Thyroid gland (tissue), 4 donors: ENCODE measurements around the gene PIGZ.

Experiments
- POLR2A ChIP-seq, 2 donors: fragments of 450-650 bp; IDR thresholded peaks; one replicate each; pipeline ENCODE4 v1.6.1; 2017; ENCODE audit warnings: antibody characterized with exemption in 2 of 2, mild to moderate bottlenecking in 2 of 2, moderate library complexity in 1 of 2
- TF ChIP-seq, protein P1 (sequence below), 6 experiments: fragments of 200-600 bp in 3 of 6; fragments of 450-650 bp in 3 of 6; sonication (generic) in 3 of 6; IDR thresholded peaks; one replicate each; pipeline ENCODE4 v1.5.1; 2016 to 2019; ENCODE audit warnings: antibody characterized with exemption in 6 of 6, mild to moderate bottlenecking in 2 of 6, inconsistent platforms in 1 of 6, moderate library complexity in 1 of 6

DNA sequence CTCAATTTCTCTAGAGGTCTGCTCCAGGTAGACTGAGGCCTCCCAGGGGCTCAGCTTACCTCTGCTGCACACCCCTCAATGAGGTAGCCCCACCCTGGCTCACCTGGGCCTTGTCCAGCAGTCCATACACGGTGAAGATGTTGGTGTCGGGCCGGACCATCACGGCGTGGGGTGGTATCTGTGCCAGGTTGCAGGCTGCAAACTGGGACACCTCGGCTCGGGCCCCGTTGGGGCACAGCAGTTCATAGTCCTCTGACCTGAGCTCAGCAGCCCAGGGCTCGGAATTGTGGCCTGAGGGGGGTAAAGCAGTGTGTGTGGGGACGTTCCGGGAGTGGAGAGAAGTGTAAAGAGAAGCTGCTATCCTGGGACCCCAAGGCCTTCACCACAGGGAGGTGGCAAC lies 37.8 kb upstream of the PIGZ start:
- TF ChIP-seq, protein P1, sequence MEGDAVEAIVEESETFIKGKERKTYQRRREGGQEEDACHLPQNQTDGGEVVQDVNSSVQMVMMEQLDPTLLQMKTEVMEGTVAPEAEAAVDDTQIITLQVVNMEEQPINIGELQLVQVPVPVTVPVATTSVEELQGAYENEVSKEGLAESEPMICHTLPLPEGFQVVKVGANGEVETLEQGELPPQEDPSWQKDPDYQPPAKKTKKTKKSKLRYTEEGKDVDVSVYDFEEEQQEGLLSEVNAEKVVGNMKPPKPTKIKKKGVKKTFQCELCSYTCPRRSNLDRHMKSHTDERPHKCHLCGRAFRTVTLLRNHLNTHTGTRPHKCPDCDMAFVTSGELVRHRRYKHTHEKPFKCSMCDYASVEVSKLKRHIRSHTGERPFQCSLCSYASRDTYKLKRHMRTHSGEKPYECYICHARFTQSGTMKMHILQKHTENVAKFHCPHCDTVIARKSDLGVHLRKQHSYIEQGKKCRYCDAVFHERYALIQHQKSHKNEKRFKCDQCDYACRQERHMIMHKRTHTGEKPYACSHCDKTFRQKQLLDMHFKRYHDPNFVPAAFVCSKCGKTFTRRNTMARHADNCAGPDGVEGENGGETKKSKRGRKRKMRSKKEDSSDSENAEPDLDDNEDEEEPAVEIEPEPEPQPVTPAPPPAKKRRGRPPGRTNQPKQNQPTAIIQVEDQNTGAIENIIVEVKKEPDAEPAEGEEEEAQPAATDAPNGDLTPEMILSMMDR (IDR thresholded peaks at IDR 0.05): no peak
- TF ChIP-seq POLR2A (IDR thresholded peaks at IDR 0.05): no peak
